CD14-positive monocyte (primary cell): Measurements from ENCODE around the gene TRMT13. TPM values are rescaled to one million over a fixed set of nuclear protein-coding genes. Genes with fewer than 3 reads are reported as not detected.

Experiments used
- DNase-seq, 3 donors: peaks; one replicate each; pipeline ENCODE4 v3.0.0-alpha.2; 2011 to 2022
- H2AFZ ChIP-seq: 2 replicates; pipeline ENCODE4 v1.6.0; 2012; ENCODE audit warnings: mild to moderate bottlenecking, low read depth, low read length, inconsistent platforms; ENCODE audit not compliant: insufficient read depth, poor library complexity, severe bottlenecking
- H3K27ac ChIP-seq, 2 donors: 1 replicate in 1 of 2; 2 replicates in 1 of 2; pipeline ENCODE4 v1.5.1; 2012 to 2013; ENCODE audit warnings: low read length in 2 of 2, control low read depth in 1 of 2, inconsistent platforms in 1 of 2, low read depth in 1 of 2, mild to moderate bottlenecking in 1 of 2
- H3K27me3 ChIP-seq, 2 donors: one replicate each; pipeline versions ENCODE4 v1.6.0 to v1.6.1; 2011 to 2013; ENCODE audit warnings: low read length in 2 of 2; ENCODE audit not compliant: control insufficient read depth in 2 of 2, insufficient read depth in 2 of 2
- H3K36me3 ChIP-seq, 2 donors: replicated peaks in 1 of 2; 1 replicate in 1 of 2; 2 replicates in 1 of 2; pipeline versions ENCODE4 v1.5.1 to v1.6.1; 2012 to 2013; ENCODE audit warnings: low read length in 2 of 2, control low read depth in 1 of 2, inconsistent platforms in 1 of 2, mild to moderate bottlenecking in 1 of 2; ENCODE audit not compliant: insufficient read depth in 2 of 2, control insufficient read depth in 1 of 2
- H3K4me1 ChIP-seq, 2 donors: 1 replicate in 1 of 2; 2 replicates in 1 of 2; pipeline versions ENCODE4 v1.5.1 to v1.6.1; 2012 to 2013; ENCODE audit warnings: low read length in 2 of 2, control low read depth in 1 of 2, inconsistent platforms in 1 of 2, mild to moderate bottlenecking in 1 of 2, moderate library complexity in 1 of 2; ENCODE audit not compliant: insufficient read depth in 2 of 2, control insufficient read depth in 1 of 2
- H3K4me2 ChIP-seq: replicated peaks from 2 replicates; pipeline ENCODE3; 2012; ENCODE audit warnings: low read length, moderate library complexity, mild to moderate bottlenecking; ENCODE audit not compliant: poor library complexity, severe bottlenecking; ENCODE audit errors: extremely low read depth
- H3K4me3 ChIP-seq, 3 experiments: fragments of 200-600 bp in 1 of 3; sonication (generic) in 1 of 3; replicated peaks in 1 of 3; 1 replicate in 2 of 3; 2 replicates in 1 of 3; pipeline ENCODE4 v1.5.1; 2011 to 2013; ENCODE audit warnings: low read length in 3 of 3, mild to moderate bottlenecking in 3 of 3, control low read depth in 2 of 3, low read depth in 2 of 3, inconsistent platforms in 1 of 3, moderate library complexity in 1 of 3
- H3K79me2 ChIP-seq: 2 replicates; pipeline ENCODE4 v1.6.0; 2012; ENCODE audit warnings: mild to moderate bottlenecking, control low read depth, inconsistent platforms, low read length, moderate library complexity; ENCODE audit not compliant: insufficient read depth
- H3K9ac ChIP-seq: 2 replicates; pipeline ENCODE4 v1.6.0; 2017; ENCODE audit warnings: low read length, mild to moderate bottlenecking; ENCODE audit not compliant: insufficient read depth, poor library complexity, severe bottlenecking
- H3K9me3 ChIP-seq, 2 donors: replicated peaks in 1 of 2; 1 replicate in 1 of 2; 2 replicates in 1 of 2; pipeline versions ENCODE4 v1.5.1 to v1.6.1; 2012 to 2013; ENCODE audit warnings: low read length in 2 of 2, control low read depth in 1 of 2; ENCODE audit not compliant: control insufficient read depth in 1 of 2, insufficient read depth in 1 of 2
- H4K20me1 ChIP-seq: 2 replicates; pipeline ENCODE4 v1.6.0; 2012; ENCODE audit warnings: mild to moderate bottlenecking, low read length, control low read depth, moderate library complexity; ENCODE audit not compliant: insufficient read depth
- H3K27ac Mint-ChIP-seq, 7 donors: one replicate each; pipeline ENCODE4 v1.8.0; 2020; ENCODE audit warnings: mild to moderate bottlenecking in 7 of 7, mixed read lengths in 7 of 7, moderate library complexity in 6 of 7, inconsistent platforms in 2 of 7
- H3K27me3 Mint-ChIP-seq, 3 donors: one replicate each; pipeline ENCODE4 v1.8.0; 2021 to 2022; ENCODE audit warnings: low read depth in 3 of 3, mild to moderate bottlenecking in 3 of 3, mixed read lengths in 3 of 3, moderate library complexity in 3 of 3, inconsistent platforms in 1 of 3
- H3K36me3 Mint-ChIP-seq, 2 donors: one replicate each; pipeline ENCODE4 v1.8.0; 2020; ENCODE audit warnings: mixed read lengths in 2 of 2, inconsistent platforms in 1 of 2, mild to moderate bottlenecking in 1 of 2
- H3K4me1 Mint-ChIP-seq: one replicate; pipeline ENCODE4 v1.8.0; 2020; ENCODE audit warnings: mild to moderate bottlenecking, mixed read lengths
- H3K4me3 Mint-ChIP-seq, 2 donors: one replicate each; pipeline ENCODE4 v1.8.0; 2020; ENCODE audit warnings: mild to moderate bottlenecking in 2 of 2, mixed read lengths in 2 of 2, moderate library complexity in 1 of 2
- H3K9me3 Mint-ChIP-seq, 7 donors: one replicate each; pipeline ENCODE4 v1.8.0; 2020 to 2022; ENCODE audit warnings: mixed read lengths in 7 of 7, mild to moderate bottlenecking in 6 of 7, moderate library complexity in 6 of 7, inconsistent platforms in 2 of 7
- CTCF ChIP-seq: fragments of 200-600 bp; IDR thresholded peaks from one replicate; pipeline ENCODE4 v1.8.0; 2022; ENCODE audit warnings: antibody characterized with exemption, mild to moderate bottlenecking
- WGBS: methylation state at CpG from one replicate; pipeline ENCODE4 v1.1.5; 2013; ENCODE audit warnings: missing lambda C conversion rate; ENCODE audit not compliant: insufficient coverage; 5-methylcytosine and 5-hydroxymethylcytosine counted together
- intact Hi-C, 2 donors: fragments of 100-400 bp; cut with micrococcal nuclease; formaldehyde crosslinking; loops; one replicate each; pipeline versions ENCODE4 v1.15.0 to v1.15.1; 2023
- polyA plus RNA-seq, 3 donors: library from polyadenylated mRNA; depleted of rRNA in 1 of 3; unstranded in 2 of 3; stranded (reverse) in 1 of 3; fragments of 300-500 nt in 2 of 3; fragments of >200 nt in 1 of 3; fragmentation: Illumina TruSeq in 2 of 3; gene quantifications; 1 replicate in 2 of 3; 2 replicates in 1 of 3; pipeline ENCODE4 v1.2.3, GENCODE V29; 2012 to 2021

Gene TRMT13
- polyA plus RNA-seq, 3 donors: 2.2 to 8.1 (median 2.3) TPM

- Histone ChIP-seq H3K4me1 (no peaks in the 10 kb centered on the region), H3K36me3 (peaks cover 5 to 16% of the 10 kb centered on the region in 2 donors), H3K27ac (no peak overlapping the region), H4K20me1 (no peaks in the 10 kb centered on the region), H2AFZ (no peak overlapping the region), H3K9me3 (no peaks in the 10 kb centered on the region), H3K79me2 (no peaks in the 10 kb centered on the region), H3K4me3 (no peak overlapping the region), H3K27me3 (no peaks in the 10 kb centered on the region), H3K9ac (no peak overlapping the region), H3K4me2 (no peak overlapping the region)
- Mint-ChIP-seq H3K27me3 (no peaks in the 10 kb centered on the region), H3K9me3 (peaks cover 0 to 8% (median 0%) of the 10 kb centered on the region in 7 donors), H3K4me1 (no peaks in the 10 kb centered on the region), H3K4me3 (no peak overlapping the region), H3K36me3 (peaks cover 13% of the 10 kb centered on the region in 2 donors), H3K27ac (no peak overlapping the region)
- WGBS: 20% methylated on average over 1 of the region's 3 CpGs
- intact Hi-C loops: no loop called here
- DNase-seq: no peak
- no peak for TF ChIP-seq CTCF
Measured at GRCh38 chr1:100187912-100188311, 54.9 kb downstream of the TRMT13 start.

- Histone ChIP-seq H3K36me3 (peaks cover 11 to 16% of the 10 kb centered on the region in 2 donors), H3K9ac (no peak overlapping the region), H3K27ac (no peak overlapping the region), H3K9me3 (no peaks in the 10 kb centered on the region), H3K4me1 (no peaks in the 10 kb centered on the region), H3K27me3 (no peaks in the 10 kb centered on the region), H3K4me3 (no peak overlapping the region), H3K79me2 (no peaks in the 10 kb centered on the region), H2AFZ (no peak overlapping the region), H4K20me1 (no peaks in the 10 kb centered on the region), H3K4me2 (no peak overlapping the region)
- WGBS: 90% methylated on average over 1 of the region's 3 CpGs
- intact Hi-C loops: no loop called here
- Mint-ChIP-seq H3K27me3 (no peaks in the 10 kb centered on the region), H3K9me3 (peaks cover 0 to 2% (median 0%) of the 10 kb centered on the region in 7 donors), H3K4me3 (no peak overlapping the region), H3K36me3 (peaks cover 13 to 15% of the 10 kb centered on the region in 2 donors), H3K27ac (no peak overlapping the region), H3K4me1 (no peaks in the 10 kb centered on the region)
- TF ChIP-seq CTCF: no peak
- DNase-seq: no peak
Measured at GRCh38 chr1:100188617-100189016, 55.7 kb downstream of the TRMT13 start.
